ENCODE results near the gene CXorf49B. TPM values are rescaled to one million over a fixed set of nuclear protein-coding genes. Genes with fewer than 3 reads are reported as not detected.
"Not testable (repeated sequence)": the region's sequence is repeated elsewhere in the genome, so short reads cannot be mapped to it uniquely, and the experiment has no call there.

Gene CXorf49B
- total and polyA plus RNA-seq, 9 of the 15 experiments (the other 6 are each of a cell fraction or from before 2014, with no cell fraction given), result not detected

DNA sequence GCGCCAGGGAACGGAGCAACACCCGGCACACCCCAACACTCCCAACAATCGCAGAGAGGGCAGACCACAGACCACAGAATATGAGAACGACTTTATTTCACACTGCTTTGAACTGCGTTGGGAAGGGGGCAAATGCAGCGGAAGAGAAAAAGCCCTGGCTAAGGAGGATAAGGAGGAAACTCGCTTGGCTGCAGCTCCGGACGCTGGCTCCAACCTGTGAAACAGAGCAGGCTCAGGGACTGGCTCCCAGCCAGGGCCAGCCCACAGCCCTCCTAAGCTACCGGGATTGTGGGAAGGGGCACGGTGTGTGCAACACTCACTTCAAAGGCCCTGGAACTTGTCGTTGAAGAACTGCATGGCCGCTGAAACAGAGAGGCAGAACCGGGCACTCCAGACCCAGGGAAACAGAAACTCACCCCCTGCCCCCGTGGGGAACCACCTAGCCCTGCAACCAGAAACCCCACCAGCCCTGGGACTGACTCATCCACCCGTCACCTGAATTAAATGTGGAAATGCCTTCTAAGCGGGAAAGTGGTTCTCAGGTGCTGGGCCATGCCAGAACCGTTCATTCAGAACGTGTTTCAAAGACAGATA lies 2.4 kb upstream of the CXorf49B start:
- H3K4me2 ChIP-seq (ENCODE audit: insufficient read depth, low read length); H2AFZ ChIP-seq (ENCODE audit: low read depth, low read length); in situ Hi-C loops (cut with MboI); H4K20me1 ChIP-seq (replicated peaks; ENCODE audit: control insufficient read depth, insufficient read depth, low read length); CTCF ChIA-PET (ENCODE audit: low intra/inter-chr PET ratio); intact Hi-C loops (cut with micrococcal nuclease); BruUV-seq (replicated peaks); DNase-seq (ENCODE audit: extremely low read depth in 1 of 4, low spot score in 3 of 4); H3K79me2 ChIP-seq (ENCODE audit: control insufficient read depth, insufficient read depth, low read length); H3K4me1 ChIP-seq (replicated peaks in 1 of 2; ENCODE audit: control insufficient read depth in 2 of 2, insufficient read depth in 2 of 2, low read length in 2 of 2); H3K9me3 ChIP-seq (replicated peaks; ENCODE audit: control insufficient read depth, insufficient read depth, low read depth, low read length); H3K9me1 ChIP-seq (ENCODE audit: control insufficient read depth, insufficient read depth, low read length); H3K36me3 ChIP-seq (ENCODE audit: control insufficient read depth, insufficient read depth, low read length); POLR2A ChIA-PET; H3K27ac ChIP-seq (ENCODE audit: extremely low read depth, low read depth, low read length); H3K9ac ChIP-seq (ENCODE audit: insufficient read depth in 1 of 2, low read depth in 2 of 2, low read length in 2 of 2); H3K4me3 ChIP-seq; ATAC-seq; FAIRE-seq; H3K27me3 ChIP-seq (ENCODE audit: control insufficient read depth in 2 of 2, insufficient read depth in 2 of 2, low read length in 2 of 2): not testable (repeated sequence)
- WGBS (ENCODE audit: insufficient coverage, low coverage, missing lambda C conversion rate), result no CpG with 5 or more reads among the region's 20 CpGs

DNA sequence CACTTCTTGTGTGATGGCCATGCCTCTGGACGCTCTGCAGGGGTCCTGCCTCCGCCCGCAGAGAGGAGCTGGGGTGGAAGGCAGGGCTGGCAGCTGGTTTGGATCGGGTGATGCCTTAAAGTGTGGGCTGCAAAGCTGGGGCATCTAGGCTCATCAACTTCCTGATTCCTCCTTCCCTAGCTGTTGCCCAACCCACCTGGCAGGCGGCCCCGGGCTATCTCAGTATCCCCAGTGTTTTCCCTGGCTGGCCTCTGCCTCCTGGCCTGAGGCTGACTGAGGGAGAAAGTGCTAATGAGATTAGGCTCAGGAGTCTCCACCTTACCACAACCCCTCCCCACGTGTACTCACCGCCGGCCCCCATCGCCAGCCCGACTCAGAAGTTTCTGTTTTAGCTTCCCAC lies 1.7 kb downstream of the CXorf49B start:
- H3K4me2 ChIP-seq (ENCODE audit: insufficient read depth, low read length); H3K36me3 ChIP-seq (ENCODE audit: control insufficient read depth, insufficient read depth, low read length); H3K79me2 ChIP-seq (ENCODE audit: control insufficient read depth, insufficient read depth, low read length); H3K9me3 ChIP-seq (replicated peaks; ENCODE audit: control insufficient read depth, insufficient read depth, low read depth, low read length); H3K27ac ChIP-seq (ENCODE audit: extremely low read depth, low read depth, low read length); POLR2A ChIA-PET; intact Hi-C loops (cut with micrococcal nuclease); ATAC-seq; H3K4me1 ChIP-seq (replicated peaks in 1 of 2; ENCODE audit: control insufficient read depth in 2 of 2, insufficient read depth in 2 of 2, low read length in 2 of 2); CTCF ChIA-PET (ENCODE audit: low intra/inter-chr PET ratio); H3K9me1 ChIP-seq (ENCODE audit: control insufficient read depth, insufficient read depth, low read length); H3K9ac ChIP-seq (ENCODE audit: insufficient read depth in 1 of 2, low read depth in 2 of 2, low read length in 2 of 2); H2AFZ ChIP-seq (ENCODE audit: low read depth, low read length); BruUV-seq (replicated peaks); H3K27me3 ChIP-seq (ENCODE audit: control insufficient read depth in 2 of 2, insufficient read depth in 2 of 2, low read length in 2 of 2); in situ Hi-C loops (cut with MboI); DNase-seq (ENCODE audit: extremely low read depth in 1 of 4, low spot score in 3 of 4); H4K20me1 ChIP-seq (replicated peaks; ENCODE audit: control insufficient read depth, insufficient read depth, low read length); H3K4me3 ChIP-seq; FAIRE-seq: not testable (repeated sequence)
- no CpG with 5 or more reads among the region's 11 CpGs for WGBS (ENCODE audit: insufficient coverage, low coverage, missing lambda C conversion rate)

DNA sequence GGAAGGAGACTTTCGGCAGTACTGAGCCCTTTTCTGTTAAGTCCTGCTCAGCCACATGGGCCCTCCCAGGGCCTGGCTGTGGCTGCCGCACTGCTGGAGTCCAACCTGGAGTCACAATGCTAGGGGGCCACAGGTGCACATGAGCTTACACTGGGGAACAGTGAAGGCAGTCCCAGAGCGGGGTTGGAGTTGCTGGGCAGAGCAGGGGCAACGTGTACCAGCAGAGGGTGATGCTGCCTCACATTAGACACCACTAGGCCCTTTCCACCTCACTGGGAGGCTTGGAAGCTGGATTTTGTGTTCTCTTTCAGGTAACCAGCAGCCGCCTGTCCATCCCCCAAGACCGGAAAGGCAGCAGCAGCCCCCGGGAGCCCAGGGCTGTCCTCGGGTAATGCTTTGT lies 2.5 kb downstream of the CXorf49B start:
- H2AFZ ChIP-seq (ENCODE audit: low read depth, low read length); intact Hi-C loops (cut with micrococcal nuclease); in situ Hi-C loops (cut with MboI); H3K79me2 ChIP-seq (ENCODE audit: control insufficient read depth, insufficient read depth, low read length); H3K36me3 ChIP-seq (ENCODE audit: control insufficient read depth, insufficient read depth, low read length); H3K9me3 ChIP-seq (replicated peaks; ENCODE audit: control insufficient read depth, insufficient read depth, low read depth, low read length); H3K4me2 ChIP-seq (ENCODE audit: insufficient read depth, low read length); H3K27ac ChIP-seq (ENCODE audit: extremely low read depth, low read depth, low read length); BruUV-seq (replicated peaks); POLR2A ChIA-PET; H4K20me1 ChIP-seq (replicated peaks; ENCODE audit: control insufficient read depth, insufficient read depth, low read length); H3K4me3 ChIP-seq; CTCF ChIA-PET (ENCODE audit: low intra/inter-chr PET ratio); DNase-seq (ENCODE audit: extremely low read depth in 1 of 4, low spot score in 3 of 4); H3K27me3 ChIP-seq (ENCODE audit: control insufficient read depth in 2 of 2, insufficient read depth in 2 of 2, low read length in 2 of 2); H3K9me1 ChIP-seq (ENCODE audit: control insufficient read depth, insufficient read depth, low read length); H3K4me1 ChIP-seq (replicated peaks in 1 of 2; ENCODE audit: control insufficient read depth in 2 of 2, insufficient read depth in 2 of 2, low read length in 2 of 2); H3K9ac ChIP-seq (ENCODE audit: insufficient read depth in 1 of 2, low read depth in 2 of 2, low read length in 2 of 2); FAIRE-seq: not testable (repeated sequence)
- ATAC-seq, result peak; percentile 83
- no CpG with 5 or more reads among the region's 8 CpGs for WGBS (ENCODE audit: insufficient coverage, low coverage, missing lambda C conversion rate)

DNA sequence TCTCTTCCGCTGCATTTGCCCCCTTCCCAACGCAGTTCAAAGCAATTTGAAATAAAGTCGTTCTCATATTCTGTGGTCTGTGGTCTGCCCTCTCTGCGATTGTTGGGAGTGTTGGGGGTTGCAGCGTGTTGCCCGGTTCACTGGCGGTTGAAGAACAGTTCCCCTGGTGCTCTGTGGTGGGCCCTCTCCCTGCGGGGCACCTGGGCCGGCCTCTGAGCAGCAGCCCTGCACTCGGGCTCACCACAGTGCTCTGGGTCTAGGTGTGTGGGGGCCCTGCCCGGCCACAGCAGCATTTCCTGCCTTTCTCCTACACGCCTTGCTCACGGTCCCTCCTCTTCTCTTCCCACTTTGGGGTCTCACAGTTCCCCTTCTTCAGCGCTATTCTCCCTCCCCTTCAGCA lies 4.0 kb downstream of the CXorf49B start:
- H3K9me3 ChIP-seq (replicated peaks; ENCODE audit: control insufficient read depth, insufficient read depth, low read depth, low read length); H3K9ac ChIP-seq (ENCODE audit: insufficient read depth in 1 of 2, low read depth in 2 of 2, low read length in 2 of 2); DNase-seq (ENCODE audit: extremely low read depth in 1 of 4, low spot score in 3 of 4); ATAC-seq; FAIRE-seq; H3K4me1 ChIP-seq (replicated peaks in 1 of 2; ENCODE audit: control insufficient read depth in 2 of 2, insufficient read depth in 2 of 2, low read length in 2 of 2); H3K27me3 ChIP-seq (ENCODE audit: control insufficient read depth in 2 of 2, insufficient read depth in 2 of 2, low read length in 2 of 2); H2AFZ ChIP-seq (ENCODE audit: low read depth, low read length); intact Hi-C loops (cut with micrococcal nuclease); H3K9me1 ChIP-seq (ENCODE audit: control insufficient read depth, insufficient read depth, low read length); H4K20me1 ChIP-seq (replicated peaks; ENCODE audit: control insufficient read depth, insufficient read depth, low read length); H3K4me3 ChIP-seq; H3K79me2 ChIP-seq (ENCODE audit: control insufficient read depth, insufficient read depth, low read length); H3K27ac ChIP-seq (ENCODE audit: extremely low read depth, low read depth, low read length); H3K36me3 ChIP-seq (ENCODE audit: control insufficient read depth, insufficient read depth, low read length); H3K4me2 ChIP-seq (ENCODE audit: insufficient read depth, low read length); in situ Hi-C loops (cut with MboI); BruUV-seq (replicated peaks); CTCF ChIA-PET (ENCODE audit: low intra/inter-chr PET ratio); POLR2A ChIA-PET: not testable (repeated sequence)
- no CpG with 5 or more reads among the region's 14 CpGs for WGBS (ENCODE audit: insufficient coverage, low coverage, missing lambda C conversion rate)
